GM21526 (cell line): ENCODE measurements around the gene JPH3.

Experiments used
- ATAC-seq: cut with Tn5 transposase; IDR thresholded peaks from one replicate; pipeline ENCODE4 v1.9.1; 2021; ENCODE audit warnings: moderate library complexity; ENCODE audit not compliant: unreplicated experiment, low FRiP score

The JPH3 gene

DNA sequence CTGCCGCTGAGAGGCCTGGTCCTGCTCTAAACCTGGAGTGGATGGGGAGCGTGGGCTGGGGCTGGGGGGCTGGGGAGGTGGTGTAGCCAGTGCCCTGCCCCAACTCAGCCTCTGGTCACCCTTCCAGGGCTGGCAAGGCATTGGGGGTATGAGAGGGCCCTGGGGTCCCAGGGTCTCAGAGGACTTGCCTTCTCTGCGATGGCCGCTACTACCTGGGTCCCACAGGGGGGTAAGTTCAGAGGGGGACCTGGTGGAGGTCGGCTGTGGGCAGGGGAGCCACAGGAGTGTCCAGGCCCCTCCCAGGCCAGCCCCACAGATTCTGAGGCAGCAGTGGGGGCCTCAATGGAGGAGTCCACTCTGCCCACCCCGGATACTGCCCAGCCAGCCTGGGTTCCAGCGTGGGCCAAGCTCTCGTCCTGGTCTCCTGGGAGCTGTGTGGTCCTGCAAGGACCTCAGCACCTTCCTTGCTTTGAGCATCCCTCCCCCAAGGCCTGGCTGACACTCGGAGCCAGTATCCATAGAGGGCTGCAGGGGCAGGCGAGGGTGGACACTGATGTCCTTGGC is 20.5 kb downstream of the JPH3 start:
- no peak for ATAC-seq

DNA sequence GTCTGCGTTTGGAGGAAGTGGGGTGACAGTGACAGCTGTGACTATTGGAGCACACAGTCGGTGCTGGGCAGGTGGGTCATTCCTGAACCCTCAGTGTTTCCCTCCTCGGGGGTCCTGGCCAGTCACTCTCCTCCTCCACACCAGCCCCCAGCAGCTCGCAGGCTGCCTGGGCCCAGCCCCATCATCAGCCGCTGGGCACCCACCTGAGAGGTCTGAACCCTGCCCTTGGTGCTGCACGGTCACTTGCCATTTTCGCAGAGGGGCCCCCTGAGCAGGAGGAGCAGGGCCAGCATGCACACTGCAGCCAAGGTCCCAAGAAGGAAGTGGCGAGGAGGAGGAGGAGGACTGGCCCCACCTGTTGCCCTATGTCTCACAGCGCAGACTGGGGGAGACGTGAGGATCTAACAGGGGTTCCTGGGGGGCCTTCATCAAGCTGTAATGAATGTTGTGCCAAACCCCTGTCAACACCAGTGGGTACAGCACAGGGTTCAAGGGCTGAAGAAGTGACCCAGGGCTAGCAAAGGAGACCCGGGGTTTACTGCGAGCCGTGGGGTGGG is 23.0 kb downstream of the JPH3 start:
- ATAC-seq: no peak

DNA sequence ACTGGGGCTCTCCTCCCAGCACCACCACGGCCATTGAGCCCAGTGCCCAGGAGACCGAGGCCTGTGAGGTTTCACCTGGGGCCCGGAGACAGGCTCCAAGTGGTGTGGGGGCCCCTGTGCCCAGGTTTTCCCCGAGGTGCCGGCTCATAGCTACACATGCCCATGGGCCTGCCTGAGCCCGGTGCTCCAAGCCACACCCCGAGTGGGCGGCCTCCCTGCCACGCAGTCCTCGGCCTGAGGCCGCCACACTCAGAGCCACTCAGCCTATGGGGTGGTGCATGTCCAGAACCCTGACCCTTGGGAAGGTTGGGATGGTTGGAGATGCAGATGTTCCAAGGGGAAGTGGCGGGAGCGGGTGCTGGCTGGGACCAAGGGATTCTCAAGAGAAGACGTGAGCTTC is 24.1 kb downstream of the JPH3 start:
- no peak for ATAC-seq

DNA sequence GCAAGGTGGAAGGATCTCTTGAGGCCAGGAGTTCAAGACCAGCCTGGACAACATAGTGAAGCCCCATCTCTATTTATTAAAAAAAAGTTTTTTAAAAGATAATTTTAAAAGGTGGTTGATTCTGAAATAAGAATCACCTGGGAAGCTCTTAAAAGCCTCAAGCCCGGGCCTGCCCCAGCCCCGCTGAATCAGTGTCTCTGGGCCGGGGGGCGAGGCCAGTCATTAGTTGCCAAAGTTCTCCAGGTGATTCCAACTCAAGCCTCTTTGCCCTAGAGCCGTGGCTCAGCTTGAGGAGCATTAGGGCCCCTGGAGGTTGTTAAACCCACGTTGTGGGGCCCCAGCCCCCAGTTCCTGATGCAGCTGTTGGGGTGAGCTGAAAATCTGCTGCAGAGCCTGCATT is 24.6 kb downstream of the JPH3 start:
- ATAC-seq: no peak

DNA sequence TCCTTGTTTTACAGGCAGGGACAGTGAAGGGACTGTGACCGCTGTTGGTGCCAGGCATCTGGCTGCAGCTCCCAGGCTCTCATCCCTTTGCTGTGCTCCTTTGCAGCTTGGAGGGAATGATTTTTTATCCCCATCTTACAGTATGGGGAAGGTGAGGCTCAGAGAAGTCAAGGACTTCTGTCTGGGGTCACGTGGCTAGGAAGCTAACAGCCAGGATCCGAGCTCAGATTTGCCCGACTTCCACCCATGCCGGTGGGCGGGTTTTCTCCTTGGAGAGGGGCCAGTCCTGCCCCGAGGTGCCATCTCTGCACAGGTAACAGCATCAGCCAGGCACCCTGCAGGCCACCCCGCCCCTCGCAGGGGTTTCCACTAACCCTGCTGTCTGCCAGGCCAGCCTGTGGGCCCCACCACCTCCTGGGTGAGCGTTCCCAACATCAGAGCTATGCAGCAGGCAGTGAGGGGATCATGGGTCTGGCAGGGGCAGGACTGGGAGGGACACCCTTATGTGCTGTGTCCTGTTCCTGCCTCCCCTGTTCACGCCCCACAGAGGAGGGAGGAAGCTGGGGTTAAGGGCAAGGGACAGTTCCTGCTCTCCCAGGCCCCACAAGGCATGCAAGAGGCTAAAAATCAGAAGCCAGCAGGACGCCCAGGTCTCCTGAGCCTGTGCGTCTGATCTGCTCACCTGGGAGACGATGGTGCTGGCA is 25.4 kb downstream of the JPH3 start:
- no peak for ATAC-seq

DNA sequence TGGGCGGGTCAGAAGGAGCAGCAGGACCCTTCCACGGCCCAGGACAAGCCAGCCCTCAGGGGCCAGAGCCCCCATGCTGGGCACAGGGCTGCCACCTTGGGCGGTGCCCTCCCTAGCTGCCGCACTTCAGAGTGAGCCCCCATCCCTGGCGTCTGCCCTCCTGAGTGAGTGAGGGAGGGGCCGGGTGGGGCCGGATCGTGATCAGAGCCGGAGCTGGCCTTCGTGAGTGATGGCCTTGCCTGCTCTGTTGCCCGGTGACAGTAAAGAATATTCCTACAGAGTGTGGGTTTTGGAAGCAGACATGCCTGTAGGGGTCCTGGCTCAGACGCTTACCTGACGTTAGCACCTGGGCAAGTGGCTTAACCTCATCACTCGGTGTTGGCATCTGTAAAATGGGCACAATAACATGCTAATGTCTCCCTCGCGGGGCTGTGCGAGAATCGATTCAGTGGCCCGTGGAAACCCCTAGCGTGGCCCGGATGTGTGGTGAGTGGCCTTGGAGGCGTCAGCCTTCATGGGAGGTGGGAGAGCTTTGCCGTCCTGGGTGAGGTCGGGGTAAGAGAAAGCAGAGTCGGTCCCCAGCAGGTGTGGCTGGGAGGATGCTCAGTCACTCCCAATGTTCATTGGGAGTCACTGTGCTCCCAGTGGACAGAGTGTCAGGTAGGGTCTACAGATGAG is 26.1 kb downstream of the JPH3 start:
- ATAC-seq: no peak

DNA sequence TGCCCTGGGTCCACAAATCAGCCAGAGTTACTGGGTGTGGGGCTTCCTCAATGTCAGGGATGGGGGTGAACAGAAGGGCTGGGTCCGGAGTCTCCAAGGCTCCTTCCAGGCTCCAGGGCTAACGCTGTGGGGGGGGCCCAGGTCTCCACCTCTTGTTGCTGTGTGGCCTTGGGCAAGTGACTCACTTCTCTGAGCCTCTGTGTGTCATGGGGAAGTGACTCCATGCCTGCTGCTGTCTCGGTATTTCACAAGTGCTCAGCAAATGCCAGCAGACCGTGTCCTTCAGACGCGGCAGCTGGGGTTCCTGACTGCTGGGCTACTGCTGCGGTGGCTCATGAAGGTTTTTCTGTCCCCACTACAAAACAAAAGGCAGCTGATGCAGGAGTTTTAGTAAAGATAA is 26.6 kb downstream of the JPH3 start:
- no peak for ATAC-seq

DNA sequence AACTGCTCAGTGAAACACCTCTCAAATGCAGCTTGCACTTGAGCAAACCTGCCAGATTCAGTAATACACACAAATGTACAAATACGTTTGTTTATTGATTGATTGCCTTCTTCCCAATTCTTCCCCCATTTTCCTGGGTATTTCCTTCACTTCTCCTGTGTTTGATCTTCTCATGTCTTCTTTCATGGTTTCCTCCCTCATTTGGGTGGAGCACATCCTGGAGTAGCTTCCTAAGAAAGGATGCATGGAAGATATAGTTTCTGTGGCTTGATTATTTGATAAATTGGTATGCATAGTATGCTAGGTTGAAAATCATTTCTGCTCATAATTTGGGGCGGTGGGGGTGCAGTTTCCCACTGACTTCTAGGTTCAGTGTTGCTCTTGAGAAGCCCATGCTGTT is 28.8 kb downstream of the JPH3 start:
- ATAC-seq: no peak

DNA sequence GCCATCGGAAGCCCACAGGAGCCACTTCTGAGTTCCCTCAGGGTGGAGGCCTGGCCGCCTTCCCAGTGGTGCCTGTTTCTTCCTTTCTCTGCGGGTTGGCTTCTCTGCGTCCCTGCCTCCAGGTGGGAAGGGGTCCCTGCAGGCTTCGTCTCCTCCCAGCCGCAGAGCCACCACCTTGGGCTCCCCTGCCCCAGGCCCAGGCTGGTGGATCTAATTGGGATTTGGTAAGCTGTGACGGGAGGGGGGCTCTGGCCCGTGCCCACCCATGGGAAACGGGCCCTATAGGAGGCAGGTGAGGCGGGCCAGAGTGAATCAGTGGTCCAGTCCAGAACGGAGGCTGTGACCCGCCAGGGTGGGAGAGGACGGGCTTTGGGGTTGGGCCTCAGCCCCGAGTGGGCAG is 32.1 kb downstream of the JPH3 start:
- ATAC-seq: no peak

DNA sequence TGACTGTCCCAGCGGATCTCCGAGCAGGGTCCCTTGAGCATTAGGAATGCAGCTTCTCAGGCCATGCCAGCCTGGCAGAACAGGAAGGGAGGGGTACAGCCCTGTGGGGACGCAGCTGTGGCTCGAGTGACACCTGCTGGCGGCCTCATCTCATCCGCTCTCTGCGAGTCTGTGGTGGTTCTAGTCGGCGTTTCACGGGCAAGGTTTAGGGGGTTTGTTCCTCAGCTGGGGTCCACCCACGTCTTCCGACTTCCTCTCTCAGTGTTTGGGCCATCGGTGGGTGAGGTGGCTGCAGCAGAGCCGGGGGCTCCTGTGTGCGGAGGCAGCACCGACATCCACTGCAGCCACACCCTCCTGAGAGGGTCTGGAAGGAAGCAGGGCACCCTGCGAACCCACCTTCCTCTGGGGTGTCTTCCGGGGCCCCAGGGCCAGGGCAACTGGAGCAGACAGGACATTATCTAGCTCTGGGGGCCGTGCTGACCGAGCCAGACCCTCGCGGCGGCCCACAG is 33.3 kb downstream of the JPH3 start:
- no peak for ATAC-seq

DNA sequence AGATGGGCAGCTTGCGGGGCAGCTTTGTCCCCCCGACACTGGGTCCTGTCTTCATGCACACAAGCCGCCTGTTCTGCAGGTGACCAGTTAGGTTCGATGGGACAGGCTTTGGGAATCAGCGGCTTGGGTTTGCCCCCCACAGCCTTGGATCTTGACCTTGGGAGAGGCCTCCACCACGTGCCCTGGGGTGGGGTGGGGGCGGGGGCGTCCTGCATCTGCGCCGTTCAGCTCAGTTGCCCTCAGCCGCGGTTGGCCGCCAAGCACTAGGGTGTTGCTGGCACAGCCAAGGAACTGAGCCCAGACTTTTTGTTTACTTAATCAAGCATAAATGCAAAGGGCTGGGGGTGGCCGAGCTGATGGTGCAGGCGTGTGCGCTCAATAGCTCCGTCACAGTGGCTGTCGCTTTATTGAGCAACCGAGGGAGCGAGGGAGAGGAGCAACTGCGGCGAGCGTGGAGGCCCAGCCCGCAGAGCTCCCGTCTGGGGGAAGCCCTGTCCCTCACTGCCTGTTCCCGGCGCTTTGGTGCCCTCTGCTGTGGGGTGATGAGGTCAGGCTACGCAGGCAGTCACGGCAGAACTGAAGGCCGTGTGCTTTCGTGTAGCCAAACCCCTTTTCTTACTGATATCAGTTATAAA is 33.9 kb downstream of the JPH3 start:
- ATAC-seq: no peak

DNA sequence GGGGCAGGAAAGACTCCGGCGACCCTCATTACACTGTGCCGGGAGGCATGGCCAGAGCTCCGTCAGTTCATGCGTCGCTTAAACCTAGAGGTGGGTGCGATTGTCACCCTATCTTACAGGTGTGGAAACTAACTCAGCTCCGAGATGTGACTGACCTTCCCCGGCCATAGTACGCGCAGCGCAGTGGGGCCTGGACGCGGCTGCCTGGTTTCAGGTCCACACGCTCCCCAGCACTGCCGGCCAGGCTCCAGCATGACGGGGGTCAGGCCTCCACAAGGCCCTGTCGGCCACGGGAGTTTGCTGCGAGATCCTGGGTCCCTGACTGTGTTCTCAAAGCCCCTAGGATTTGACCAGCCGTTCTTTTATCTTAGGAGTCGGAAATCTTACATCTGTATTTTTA is 34.4 kb downstream of the JPH3 start:
- ATAC-seq: no peak

DNA sequence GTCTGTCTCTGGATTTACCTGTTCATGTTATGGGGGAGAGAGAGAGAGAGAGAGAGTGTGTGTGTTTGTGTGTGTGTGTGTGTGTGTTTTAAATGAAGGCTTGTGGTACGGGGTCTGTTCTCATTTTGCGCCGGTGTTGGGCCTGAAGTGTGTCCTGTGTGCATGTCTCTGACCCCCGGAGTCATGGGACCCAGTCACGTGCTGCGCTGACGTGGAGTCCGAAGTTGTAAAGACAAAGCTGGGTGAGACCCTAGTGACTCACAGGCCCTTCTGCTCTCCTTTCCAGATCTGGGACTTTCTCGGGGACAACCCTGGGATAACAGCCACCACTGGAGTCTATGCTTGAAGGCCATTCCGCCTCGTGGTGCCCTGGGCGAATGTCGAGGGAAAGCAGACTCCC is 35.0 kb downstream of the JPH3 start:
- no peak for ATAC-seq

DNA sequence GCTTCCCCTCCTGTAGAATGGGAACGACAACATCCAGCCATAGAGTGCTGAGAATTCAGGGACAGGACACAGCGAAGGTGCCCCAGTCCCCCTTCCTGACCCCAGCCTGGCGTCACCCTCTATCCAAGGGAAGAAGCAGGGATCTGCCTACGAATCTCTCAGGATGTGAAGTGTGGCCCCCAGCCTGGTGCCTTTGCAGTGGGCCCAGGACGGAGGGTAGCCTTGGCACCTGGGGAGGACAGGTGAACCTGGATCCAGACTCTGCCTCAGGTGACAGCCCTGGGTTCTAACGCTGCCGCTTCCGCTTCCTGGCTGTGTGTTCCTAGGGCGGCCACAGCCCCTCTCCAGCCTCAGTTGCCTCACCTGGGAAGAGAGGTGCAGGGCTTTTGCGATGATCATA is 36.4 kb downstream of the JPH3 start:
- no peak for ATAC-seq

DNA sequence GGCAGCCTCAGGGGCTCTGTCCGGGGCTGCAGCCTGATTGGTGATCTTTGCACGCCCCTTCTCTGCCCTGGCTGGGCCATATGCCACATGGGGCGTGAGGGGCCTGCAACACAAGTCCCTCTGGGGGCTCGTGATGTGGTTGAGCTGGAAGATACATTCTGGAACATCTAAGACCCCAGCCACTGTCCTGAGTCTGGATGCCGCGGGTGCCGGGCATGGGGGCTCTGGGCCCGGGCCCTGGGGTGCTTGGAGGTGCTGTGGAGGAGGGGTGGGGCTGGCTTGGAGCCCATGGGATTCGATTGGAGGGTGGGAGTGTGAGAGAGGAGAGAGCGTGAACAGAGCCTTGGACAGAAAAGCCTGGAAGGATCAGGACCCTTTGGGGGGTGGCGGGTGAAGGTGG is 39.4 kb downstream of the JPH3 start:
- no peak for ATAC-seq

DNA sequence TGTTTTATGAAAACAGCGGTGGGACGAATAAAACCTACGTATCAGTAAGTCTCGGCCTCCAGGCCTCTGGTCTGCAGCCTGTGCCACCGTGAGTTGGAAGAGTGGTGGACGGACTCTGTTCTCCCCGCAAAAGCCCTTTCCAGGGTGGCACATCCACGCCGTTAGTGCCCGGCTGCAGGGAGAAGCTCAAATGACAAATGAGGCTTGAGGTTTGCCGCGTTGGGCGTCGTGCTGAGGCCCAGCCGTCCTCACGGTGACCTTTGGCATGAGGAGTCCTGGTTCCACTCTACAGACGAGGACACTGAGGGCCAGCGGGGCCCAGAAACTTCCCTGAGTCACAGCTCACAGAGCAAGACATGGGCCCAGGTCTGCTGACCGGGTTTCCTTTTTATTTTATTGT is 40.2 kb downstream of the JPH3 start:
- no peak for ATAC-seq

DNA sequence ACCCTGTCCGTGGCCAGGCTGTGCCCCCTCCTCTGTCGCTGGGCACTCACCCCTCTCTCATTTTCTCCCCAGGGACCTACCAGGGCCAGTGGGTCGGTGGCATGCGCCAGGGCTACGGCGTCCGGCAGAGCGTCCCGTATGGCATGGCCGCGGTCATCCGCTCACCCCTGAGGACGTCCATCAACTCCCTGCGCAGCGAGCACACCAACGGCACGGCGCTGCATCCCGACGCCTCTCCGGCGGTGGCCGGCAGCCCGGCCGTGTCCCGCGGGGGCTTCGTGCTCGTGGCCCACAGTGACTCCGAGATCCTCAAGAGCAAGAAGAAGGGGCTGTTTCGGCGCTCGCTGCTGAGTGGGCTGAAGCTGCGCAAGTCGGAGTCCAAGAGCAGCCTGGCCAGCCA is 41.9 kb downstream of the JPH3 start:
- no peak for ATAC-seq

DNA sequence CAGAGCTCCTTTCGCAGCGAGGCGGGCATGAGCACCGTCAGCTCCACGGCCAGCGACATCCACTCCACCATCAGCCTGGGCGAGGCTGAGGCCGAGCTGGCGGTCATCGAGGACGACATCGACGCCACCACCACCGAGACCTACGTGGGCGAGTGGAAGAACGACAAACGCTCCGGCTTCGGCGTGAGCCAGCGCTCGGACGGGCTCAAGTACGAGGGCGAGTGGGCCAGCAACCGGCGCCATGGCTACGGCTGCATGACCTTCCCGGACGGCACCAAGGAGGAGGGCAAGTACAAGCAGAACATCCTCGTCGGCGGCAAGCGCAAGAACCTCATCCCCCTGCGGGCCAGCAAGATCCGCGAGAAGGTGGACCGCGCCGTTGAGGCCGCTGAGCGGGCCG is 42.3 kb downstream of the JPH3 start:
- ATAC-seq: no peak

DNA sequence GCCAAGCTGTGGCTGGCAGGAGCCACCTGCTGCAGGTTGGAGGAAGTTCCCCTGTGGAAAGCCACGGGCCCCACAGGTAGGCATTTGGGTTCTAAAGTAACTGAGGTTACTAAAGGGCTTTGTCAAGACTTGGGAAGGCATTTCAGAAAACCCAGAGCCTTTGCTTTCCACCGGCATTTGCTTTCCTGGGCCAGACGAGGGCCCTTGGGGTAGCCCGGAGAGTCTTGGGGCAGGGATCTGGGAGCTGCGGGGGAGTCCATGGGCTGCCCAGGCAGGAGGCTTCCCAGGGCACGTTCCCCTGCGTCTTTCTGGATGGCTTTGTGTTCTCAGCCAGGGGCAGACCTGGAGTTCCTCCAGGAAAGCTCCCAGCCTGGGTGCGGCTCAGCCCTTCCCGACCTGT is 43.5 kb downstream of the JPH3 start:
- ATAC-seq: no peak

DNA sequence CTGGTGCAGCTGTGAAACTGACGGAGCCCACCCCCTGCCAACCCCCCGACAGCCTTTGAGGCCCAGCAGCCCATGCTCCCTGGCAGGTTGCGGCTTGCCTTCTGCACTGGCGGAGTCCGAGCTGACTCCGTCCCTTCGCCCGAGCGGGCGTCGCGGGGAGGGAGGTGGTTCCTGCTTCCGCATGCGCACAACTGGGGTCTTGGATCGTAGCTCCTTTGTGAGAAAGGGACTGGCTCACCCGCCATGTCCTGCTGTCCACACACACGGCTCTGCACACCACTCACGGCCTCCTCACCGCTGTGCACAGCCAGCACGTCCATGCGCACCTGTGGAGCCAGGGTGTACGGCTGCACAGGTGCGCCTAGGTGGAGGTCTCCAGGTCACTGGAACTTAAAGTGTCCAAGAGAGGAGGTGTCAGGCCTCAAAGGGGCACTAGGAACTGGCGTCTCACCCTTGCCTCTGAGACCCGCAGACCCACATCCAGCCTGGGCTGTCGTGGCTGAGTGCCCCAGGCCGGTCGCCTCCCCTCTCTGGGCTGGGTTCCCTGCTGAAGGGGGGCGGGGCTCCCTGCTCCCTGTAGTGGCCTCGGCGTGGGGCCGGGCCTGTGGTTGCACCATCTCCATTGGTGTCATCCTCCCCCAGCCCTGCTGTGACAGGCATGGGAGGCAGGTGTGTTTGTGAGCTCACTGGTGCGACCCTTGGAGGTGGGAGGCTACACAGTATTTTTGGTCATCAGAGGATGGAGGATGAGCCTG is 45.3 kb downstream of the JPH3 start:
- no peak for ATAC-seq

DNA sequence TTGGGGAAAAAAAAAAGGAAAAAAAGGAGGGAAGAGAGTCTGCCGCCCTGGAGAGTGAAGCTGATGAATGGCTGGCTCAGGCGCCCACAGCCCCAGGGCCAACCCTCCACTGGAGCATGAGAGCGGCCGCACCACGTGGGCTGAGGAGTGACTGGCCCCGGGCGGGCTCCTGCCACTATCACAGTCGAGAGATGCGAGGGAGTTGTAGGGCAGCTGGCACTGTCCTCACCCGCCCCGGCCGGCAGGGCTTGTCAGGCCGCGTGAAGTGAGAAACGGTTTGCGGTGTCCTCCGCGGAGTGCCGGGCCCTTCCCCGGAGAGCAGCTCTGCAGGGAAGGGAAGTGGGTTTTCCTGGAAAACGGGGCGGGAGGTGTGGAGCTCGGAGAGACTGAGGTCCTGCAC is 45.9 kb downstream of the JPH3 start:
- ATAC-seq: no peak
